Stomach (tissue), 4 donors: Measurements from ENCODE around the gene IGFBP4.

ENCODE experiments used
- CTCF ChIP-seq, 7 experiments: fragments of 450-650 bp in 4 of 7; fragments of 200-600 bp in 3 of 7; sonication (generic) in 3 of 7; IDR thresholded peaks; one replicate each; pipeline ENCODE4 v1.5.1; 2016 to 2019; ENCODE audit warnings: antibody characterized with exemption in 7 of 7, control low read depth in 2 of 7, mild to moderate bottlenecking in 1 of 7
- EP300 ChIP-seq: sonication (generic); formaldehyde crosslinking; IDR thresholded peaks from one replicate; pipeline ENCODE4 v1.6.1; 2017; ENCODE audit warnings: antibody characterized with exemption
- POLR2AphosphoS5 ChIP-seq, 3 donors: sonication (generic); formaldehyde crosslinking; IDR thresholded peaks; one replicate each; pipeline ENCODE4 v1.6.1; 2016; ENCODE audit warnings: antibody characterized with exemption in 3 of 3

GRCh38 chr17:40484973-40485530 lies 41.8 kb downstream of the IGFBP4 start:
- no peak for TF ChIP-seq CTCF (IDR thresholded peaks at IDR 0.05)
- no peak for TF ChIP-seq EP300
- no peak for TF ChIP-seq POLR2AphosphoS5 (IDR thresholded peaks at IDR 0.05)
